T1000 (cell line): Measurements from ENCODE around the gene SLC24A3.

ENCODE experiments used
- DNase-seq: peaks from one replicate; lab custom pipeline; 2025; ENCODE audit warnings: mixed read lengths; lab: John Stamatoyannopoulos, UW

SLC24A3 gene

GRCh38 chr20:19392344-19393130 lies 180.1 kb downstream of the SLC24A3 start:
- DNase-seq, result no peak

GRCh38 chr20:19396460-19397081 lies 184.1 kb downstream of the SLC24A3 start:
- no peak for DNase-seq

- no peak for DNase-seq
These were observed 184.8 kb downstream of the SLC24A3 start for GRCh38 chr20:19397226-19397625.

- no peak for DNase-seq
These were observed 185.2 kb downstream of the SLC24A3 start for GRCh38 chr20:19397666-19398065.

- no peak for DNase-seq
These were observed 188.7 kb downstream of the SLC24A3 start for GRCh38 chr20:19401096-19401495.

- no peak for DNase-seq
These were observed 191.1 kb downstream of the SLC24A3 start for GRCh38 chr20:19403549-19403948.

GRCh38 chr20:19404826-19405225 lies 192.4 kb downstream of the SLC24A3 start:
- no peak for DNase-seq

GRCh38 chr20:19405958-19406357 lies 193.5 kb downstream of the SLC24A3 start:
- no peak for DNase-seq

GRCh38 chr20:19406381-19406780 lies 193.9 kb downstream of the SLC24A3 start:
- DNase-seq, result no peak

- DNase-seq, result no peak
These were observed 194.8 kb downstream of the SLC24A3 start for GRCh38 chr20:19407196-19407595.

- no peak for DNase-seq
These were observed 195.3 kb downstream of the SLC24A3 start for GRCh38 chr20:19407736-19408135.

GRCh38 chr20:19408971-19409370 lies 196.5 kb downstream of the SLC24A3 start:
- DNase-seq, result no peak

- no peak for DNase-seq
These were observed 199.4 kb downstream of the SLC24A3 start for GRCh38 chr20:19411811-19412210.

GRCh38 chr20:19412254-19412653 lies 199.8 kb downstream of the SLC24A3 start:
- no peak for DNase-seq

- DNase-seq, result no peak
These were observed 202.2 kb downstream of the SLC24A3 start for GRCh38 chr20:19414600-19414999.

- DNase-seq, result no peak
These were observed 203.3 kb downstream of the SLC24A3 start for GRCh38 chr20:19415786-19416185.

GRCh38 chr20:19416627-19417026 lies 204.2 kb downstream of the SLC24A3 start:
- DNase-seq, result no peak

GRCh38 chr20:19419396-19419795 lies 207.0 kb downstream of the SLC24A3 start:
- no peak for DNase-seq

GRCh38 chr20:19423097-19423899 lies 210.9 kb downstream of the SLC24A3 start:
- no peak for DNase-seq

- no peak for DNase-seq
These were observed 211.6 kb downstream of the SLC24A3 start for GRCh38 chr20:19423900-19424620.

- no peak for DNase-seq
These were observed 213.9 kb downstream of the SLC24A3 start for GRCh38 chr20:19426356-19426755.

- no peak for DNase-seq
These were observed 215.0 kb downstream of the SLC24A3 start for GRCh38 chr20:19427480-19427879.
